Psoas muscle (tissue), 8 donors: ENCODE data around the gene KLHL2. TPM values are rescaled to one million over a fixed set of nuclear protein-coding genes. Genes with fewer than 3 reads are reported as not detected.

ENCODE experiments used
- ATAC-seq, 4 donors: fragments of 200-7000 bp; cut with Tn5 transposase; one replicate each; pipeline ENCODE4 v1.9.1; 2020; ENCODE audit warnings: moderate library complexity in 3 of 4, mild to moderate bottlenecking in 2 of 4
- DNase-seq, 2 donors: peaks; one replicate each; pipeline ENCODE4 v3.0.0-alpha.2; 2020
- H3K27ac ChIP-seq: fragments of 200-600 bp; one replicate; pipeline ENCODE4 v1.8.0; 2022
- H3K27me3 ChIP-seq, 3 donors: fragments of 200-600 bp in 1 of 3; one replicate each; pipeline versions ENCODE4 v1.6.1 to v1.8.0; 2013 to 2022; ENCODE audit warnings: low read length in 2 of 3, mild to moderate bottlenecking in 2 of 3, moderate library complexity in 1 of 3; ENCODE audit not compliant: insufficient read depth in 3 of 3
- H3K36me3 ChIP-seq, 2 donors: fragments of 200-600 bp in 1 of 2; one replicate each; pipeline versions ENCODE4 v1.6.1 to v1.8.0; 2013 to 2022; ENCODE audit warnings: low read depth in 1 of 2, mild to moderate bottlenecking in 1 of 2, moderate library complexity in 1 of 2; ENCODE audit not compliant: insufficient read depth in 1 of 2
- H3K4me1 ChIP-seq: fragments of 200-600 bp; one replicate; pipeline ENCODE4 v1.8.0; 2022
- H3K4me3 ChIP-seq: fragments of 200-600 bp; one replicate; pipeline ENCODE4 v1.8.0; 2022; ENCODE audit warnings: mild to moderate bottlenecking
- H3K9me3 ChIP-seq: fragments of 200-600 bp; one replicate; pipeline ENCODE4 v1.8.0; 2022
- CTCF ChIP-seq: fragments of 200-600 bp; IDR thresholded peaks from one replicate; pipeline ENCODE4 v1.8.0; 2022; ENCODE audit warnings: antibody characterized with exemption
- WGBS, 3 donors: extraction: QIAGEN DNeasy Blood & Tissue Kit; methylation state at CpG; one replicate each; pipeline versions ENCODE4 v1.1.6 to v1.1.7; 2013; 5-methylcytosine and 5-hydroxymethylcytosine counted together
- intact Hi-C, 2 donors: fragments of 100-400 bp; cut with DNase I; formaldehyde crosslinking; loops; one replicate each; pipeline versions ENCODE4 v1.11.0 to v1.14.2; 2022
- polyA plus RNA-seq, 3 donors: library from polyadenylated mRNA; stranded (reverse); fragments of 200-250 nt; gene quantifications; one replicate each; pipeline ENCODE4 v1.2.3, GENCODE V29; 2013
- total RNA-seq, 4 donors: library from RNA; stranded (reverse); fragmentation: NEBNext Ultra II Directional in 2 of 4; extraction: Animal tissue kit (Norgen Biotek cat#: 25700) in 2 of 4; gene quantifications; one replicate each; pipeline versions ENCODE4 v1.2.1 to v1.2.4, GENCODE V29; 2021 to 2023
- donor health status: healthy with polysubstance abuse.
- donor health status: DM: no; HTN: no; CAD: no; lungs with moderate emphysema.
- donor health status: Bipolar disorder and iron deficiency.
- donor health status: healthy.
- donor health status: DM: yes; HTN: yes; CAD: no.
- donor health status: DM: no; HTN: no; CAD: no.
- donor health status: DM: no; HTN: no; CAD: no.
- donor health status: DM: yes; HTN: yes; CAD: no.

KLHL2 gene
- total and polyA plus RNA-seq, 7 donors: 3.1 to 7.8 (median 4.5) TPM

- no peak for DNase-seq
- TF ChIP-seq CTCF: no peak
- intact Hi-C loops: no loop called here
- ATAC-seq: no peak
- no peaks in the 10 kb centered on the region for H3K4me1 ChIP-seq
- H3K36me3 ChIP-seq: no peaks in the 10 kb centered on the region
- no peaks in the 10 kb centered on the region for H3K9me3 ChIP-seq
- no peaks in the 10 kb centered on the region for H3K27me3 ChIP-seq
- no peak overlapping the region for H3K4me3 ChIP-seq
- H3K27ac ChIP-seq: no peak overlapping the region
Measured at GRCh38 chr4:165289423-165289785, 82.0 kb downstream of the KLHL2 start.

- peaks cover 0 to 6% of the 10 kb centered on the region in 2 donors for H3K36me3 ChIP-seq
- H3K27me3 ChIP-seq: no peaks in the 10 kb centered on the region
- no peak for ATAC-seq
- H3K27ac ChIP-seq: no peak overlapping the region
- H3K9me3 ChIP-seq: no peaks in the 10 kb centered on the region
- no peak overlapping the region for H3K4me3 ChIP-seq
- intact Hi-C loops: no loop called here
- no peak for TF ChIP-seq CTCF
- DNase-seq: no peak
- no peaks in the 10 kb centered on the region for H3K4me1 ChIP-seq
- WGBS, 3 donors: 93 to 96% (median 96%) methylated on average over 6 of the region's 6 CpGs
Measured at GRCh38 chr4:165293061-165293460, 85.7 kb downstream of the KLHL2 start.

GRCh38 chr4:165293927-165294649 lies 86.7 kb downstream of the KLHL2 start:
- no peak overlapping the region for H3K27ac ChIP-seq
- intact Hi-C loops: no loop called here
- no peaks in the 10 kb centered on the region for H3K4me1 ChIP-seq
- peaks cover 0 to 8% of the 10 kb centered on the region in 2 donors for H3K36me3 ChIP-seq
- no peaks in the 10 kb centered on the region for H3K27me3 ChIP-seq
- no peak for TF ChIP-seq CTCF
- H3K9me3 ChIP-seq: no peaks in the 10 kb centered on the region
- DNase-seq: no peak
- H3K4me3 ChIP-seq: no peak overlapping the region
- WGBS, 3 donors: 73 to 79% (median 76%) methylated on average over 2 of the region's 2 CpGs
- no peak for ATAC-seq

GRCh38 chr4:165294907-165295306 lies 87.5 kb downstream of the KLHL2 start:
- H3K36me3 ChIP-seq: peaks cover 0 to 8% of the 10 kb centered on the region in 2 donors
- intact Hi-C loops: no loop called here
- H3K4me1 ChIP-seq: no peaks in the 10 kb centered on the region
- whole genome bisulfite sequencing, 3 donors: 49 to 58% (median 50%) methylated on average over 5 of the region's 5 CpGs
- no peak overlapping the region for H3K4me3 ChIP-seq
- TF ChIP-seq CTCF: no peak
- no peak for ATAC-seq
- H3K9me3 ChIP-seq: no peaks in the 10 kb centered on the region
- no peaks in the 10 kb centered on the region for H3K27me3 ChIP-seq
- H3K27ac ChIP-seq: no peak overlapping the region
- DNase-seq: no peak

- no peak for TF ChIP-seq CTCF
- H3K27ac ChIP-seq: no peak overlapping the region
- intact Hi-C loops: no loop called here
- no peak for DNase-seq
- ATAC-seq: no peak
- H3K27me3 ChIP-seq: no peaks in the 10 kb centered on the region
- H3K9me3 ChIP-seq: no peaks in the 10 kb centered on the region
- 96 to 98% (median 98%) methylated on average over 8 of the region's 8 CpGs for WGBS, 3 donors
- no peak overlapping the region for H3K4me3 ChIP-seq
- no peaks in the 10 kb centered on the region for H3K4me1 ChIP-seq
- peaks cover 0 to 8% of the 10 kb centered on the region in 2 donors for H3K36me3 ChIP-seq
Measured at GRCh38 chr4:165297626-165298025, 90.3 kb downstream of the KLHL2 start.
